ENCODE measurements around the gene TANC1. TPM values are rescaled to one million over a fixed set of nuclear protein-coding genes. Genes with fewer than 3 reads are reported as not detected.

TANC1 gene
- total RNA-seq, 4 donors from 2014 or later = 34.5 to 125 (median 47.0) TPM

DNA sequence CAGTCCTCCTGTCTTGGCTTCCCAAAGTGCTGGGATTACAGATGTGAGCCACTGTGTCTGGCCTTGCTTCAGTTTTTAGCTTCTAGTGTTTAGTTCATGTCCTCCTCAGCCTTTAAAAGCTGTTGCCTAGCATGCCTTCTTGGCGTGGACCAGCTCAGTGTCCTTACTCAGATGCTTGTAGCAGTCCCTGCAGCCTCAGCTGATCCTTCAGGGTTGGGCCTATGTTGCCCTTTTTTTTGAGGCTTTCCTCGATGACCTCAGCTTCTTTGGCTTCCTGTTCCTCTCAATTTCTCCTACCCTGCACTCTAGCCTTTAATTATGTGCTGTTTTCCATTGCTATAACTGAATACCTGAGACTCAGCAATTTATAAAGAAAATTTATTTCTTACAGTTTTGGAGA lies 57.7 kb downstream of the TANC1 start:
- intact Hi-C loops (cut with DNase I; ENCODE audit: low total_unique reads) (no loop called here), in situ Hi-C loops (cut with MboI; ENCODE audit: low pct_ligation_motif_present in 1 of 4, low pct_unique_long_range_greater_than_20kb in 1 of 4, low sequenced_read_pairs in 3 of 4) (no loop called here)
- no peak for TF ChIP-seq POLR2AphosphoS5 (IDR thresholded peaks at IDR 0.05)
- no peak for DNase-seq
- Histone ChIP-seq H3K36me3 (no peaks in the 10 kb centered on the region), H3K4me3 (no peak overlapping the region), H3K9me3 (no peaks in the 10 kb centered on the region), H3K4me1 (peaks cover 4 to 17% (median 10%) of the 10 kb centered on the region in 4 donors), H3K27me3 (no peaks in the 10 kb centered on the region), H3K27ac (no peak overlapping the region)
- 27 to 54% methylated on average over 2 of the region's 2 CpGs for WGBS, 2 donors (ENCODE audit: low coverage in 1 of 2)

DNA sequence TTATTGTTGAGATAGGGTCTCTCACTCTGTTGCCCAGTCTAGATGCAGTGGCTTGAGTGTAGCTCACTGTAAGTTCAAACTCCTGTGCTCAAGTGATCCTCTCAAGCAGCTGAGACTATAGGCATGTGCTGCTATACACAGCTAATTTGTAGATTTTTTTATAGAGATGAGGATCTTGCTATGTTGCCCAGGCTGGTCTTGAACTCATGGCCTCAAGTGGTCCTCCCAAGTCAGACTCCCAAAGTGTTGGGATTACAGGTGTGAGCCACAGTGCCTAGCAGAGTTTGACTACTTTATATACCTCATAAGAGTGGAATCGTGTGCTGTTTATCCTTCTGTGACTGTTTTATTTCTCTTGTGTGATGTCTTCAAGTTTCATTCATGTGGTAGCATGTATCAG lies 60.3 kb downstream of the TANC1 start:
- DNase-seq = no peak
- Histone ChIP-seq H3K27me3 (no peaks in the 10 kb centered on the region), H3K27ac (no peak overlapping the region), H3K36me3 (no peaks in the 10 kb centered on the region), H3K9me3 (no peaks in the 10 kb centered on the region), H3K4me1 (peaks cover 4 to 32% (median 13%) of the 10 kb centered on the region in 4 donors), H3K4me3 (no peak overlapping the region)
- WGBS, 2 donors (ENCODE audit: low coverage in 1 of 2) = 78 to 100% methylated on average over 1 of the region's 1 CpG
- TF ChIP-seq POLR2A (IDR thresholded peaks at IDR 0.05) (no peak), EP300 (IDR thresholded peaks at IDR 0.05; ENCODE audit: low read depth) (no peak), POLR2AphosphoS5 (IDR thresholded peaks at IDR 0.05) (no peak)
- TF ChIP-seq, protein P1, sequence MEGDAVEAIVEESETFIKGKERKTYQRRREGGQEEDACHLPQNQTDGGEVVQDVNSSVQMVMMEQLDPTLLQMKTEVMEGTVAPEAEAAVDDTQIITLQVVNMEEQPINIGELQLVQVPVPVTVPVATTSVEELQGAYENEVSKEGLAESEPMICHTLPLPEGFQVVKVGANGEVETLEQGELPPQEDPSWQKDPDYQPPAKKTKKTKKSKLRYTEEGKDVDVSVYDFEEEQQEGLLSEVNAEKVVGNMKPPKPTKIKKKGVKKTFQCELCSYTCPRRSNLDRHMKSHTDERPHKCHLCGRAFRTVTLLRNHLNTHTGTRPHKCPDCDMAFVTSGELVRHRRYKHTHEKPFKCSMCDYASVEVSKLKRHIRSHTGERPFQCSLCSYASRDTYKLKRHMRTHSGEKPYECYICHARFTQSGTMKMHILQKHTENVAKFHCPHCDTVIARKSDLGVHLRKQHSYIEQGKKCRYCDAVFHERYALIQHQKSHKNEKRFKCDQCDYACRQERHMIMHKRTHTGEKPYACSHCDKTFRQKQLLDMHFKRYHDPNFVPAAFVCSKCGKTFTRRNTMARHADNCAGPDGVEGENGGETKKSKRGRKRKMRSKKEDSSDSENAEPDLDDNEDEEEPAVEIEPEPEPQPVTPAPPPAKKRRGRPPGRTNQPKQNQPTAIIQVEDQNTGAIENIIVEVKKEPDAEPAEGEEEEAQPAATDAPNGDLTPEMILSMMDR (IDR thresholded peaks at IDR 0.05) = no peak
- intact Hi-C loops (cut with DNase I; ENCODE audit: low total_unique reads) = no loop called here
- in situ Hi-C loops (cut with MboI; ENCODE audit: low pct_ligation_motif_present in 1 of 4, low pct_unique_long_range_greater_than_20kb in 1 of 4, low sequenced_read_pairs in 3 of 4) = no loop called here

GRCh38 chr2:159029936-159030335 lies 61.5 kb downstream of the TANC1 start:
- in situ Hi-C loops (cut with MboI; ENCODE audit: low pct_ligation_motif_present in 1 of 4, low pct_unique_long_range_greater_than_20kb in 1 of 4, low sequenced_read_pairs in 3 of 4) (loop anchor here in 1 of 4 donors (10.0 kb wide), 1 partner anchor 95 kb away; no protein-coding TSS in a partner anchor), intact Hi-C loops (cut with DNase I; ENCODE audit: low total_unique reads) (no loop called here)
- peak overlapping the region in 2 of 4 donors; percentile 8 to 50 for H3K27ac ChIP-seq

DNA sequence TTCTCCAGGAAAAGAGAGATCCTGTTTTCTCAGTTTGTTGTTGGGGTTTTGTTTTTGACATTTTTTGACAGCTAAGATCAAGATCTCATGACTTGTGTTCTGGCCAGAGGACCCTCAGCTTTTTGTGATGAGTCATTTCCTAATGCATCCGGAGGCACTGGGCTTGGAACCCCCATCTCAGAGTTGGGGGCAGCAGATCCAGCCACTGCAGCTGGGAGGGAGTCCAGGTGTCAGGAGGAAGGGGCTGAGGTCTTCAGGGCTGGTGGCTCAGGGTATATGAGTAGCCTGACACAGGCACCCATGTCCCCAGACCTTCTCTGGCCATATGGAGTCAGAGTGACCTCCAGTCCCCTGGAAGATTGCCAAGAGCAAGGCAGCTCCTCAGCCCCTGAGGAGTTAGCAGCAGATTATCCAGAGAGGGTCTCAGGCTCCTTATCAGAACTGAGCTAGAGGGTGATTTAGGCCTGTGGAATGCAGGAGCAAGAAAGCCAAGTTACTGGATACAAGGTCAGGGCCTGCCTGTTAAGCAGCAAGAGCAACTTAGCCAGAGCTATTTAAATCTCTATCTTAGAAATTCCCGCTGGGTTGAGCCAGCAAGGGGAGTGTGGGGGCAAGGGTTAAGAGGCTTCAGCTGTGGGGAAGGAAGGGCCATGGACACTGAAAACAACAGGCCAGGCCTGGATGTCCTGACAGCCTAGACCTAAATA lies 62.4 kb downstream of the TANC1 start:
- in situ Hi-C loops (cut with MboI; ENCODE audit: low pct_ligation_motif_present in 1 of 4, low pct_unique_long_range_greater_than_20kb in 1 of 4, low sequenced_read_pairs in 3 of 4) (loop anchor here in 1 of 4 donors (10.0 kb wide), 1 partner anchor 94 kb away; no protein-coding TSS in a partner anchor), intact Hi-C loops (cut with DNase I; ENCODE audit: low total_unique reads) (no loop called here)
- H3K4me1 ChIP-seq = peaks cover 4 to 36% (median 17%) of the 10 kb centered on the region in 4 donors
- H3K4me3 ChIP-seq = no peak overlapping the region
- 46% methylated on average over 2 of the region's 2 CpGs; no CpG with 5 or more reads in 1 of the 2 donors for WGBS, 2 donors (ENCODE audit: low coverage in 1 of 2)
- TF ChIP-seq POLR2AphosphoS5 (IDR thresholded peaks at IDR 0.05) = no peak
- no peak for TF ChIP-seq EP300 (IDR thresholded peaks at IDR 0.05; ENCODE audit: low read depth)
- peak; percentile 45 for DNase-seq
- no peaks in the 10 kb centered on the region for H3K27me3 ChIP-seq
- H3K27ac ChIP-seq = peak overlapping the region; percentile 48 to 59 (median 52)
- H3K9me3 ChIP-seq = no peaks in the 10 kb centered on the region
- H3K36me3 ChIP-seq = no peaks in the 10 kb centered on the region

More at GRCh38 chr2:159029936-159030335, 61.5 kb downstream of the TANC1 start:
- 64 to 81% methylated on average over 2 of the region's 2 CpGs for WGBS, 2 donors (ENCODE audit: low coverage in 1 of 2)
- no peaks in the 10 kb centered on the region for H3K27me3 ChIP-seq
- no peaks in the 10 kb centered on the region for H3K9me3 ChIP-seq
- H3K36me3 ChIP-seq = no peaks in the 10 kb centered on the region
- DNase-seq = no peak
- TF ChIP-seq, protein P1 (IDR thresholded peaks at IDR 0.05) = no peak
- TF ChIP-seq POLR2AphosphoS5 (IDR thresholded peaks at IDR 0.05) (no peak), EP300 (IDR thresholded peaks at IDR 0.05; ENCODE audit: low read depth) (no peak), POLR2A (IDR thresholded peaks at IDR 0.05) (no peak)
- no peak overlapping the region for H3K4me3 ChIP-seq
- peaks cover 4 to 30% (median 13%) of the 10 kb centered on the region in 4 donors for H3K4me1 ChIP-seq

- Histone ChIP-seq H3K4me1 (peaks cover 4 to 36% (median 19%) of the 10 kb centered on the region in 4 donors), H3K27ac (no peak overlapping the region), H3K4me3 (no peak overlapping the region), H3K9me3 (no peaks in the 10 kb centered on the region), H3K27me3 (no peaks in the 10 kb centered on the region), H3K36me3 (no peaks in the 10 kb centered on the region)
- WGBS, 2 donors (ENCODE audit: low coverage in 1 of 2) = 56 to 58% methylated on average over 2 to 3 of the region's 3 CpGs
- in situ Hi-C loops (cut with MboI; ENCODE audit: low pct_ligation_motif_present in 1 of 4, low pct_unique_long_range_greater_than_20kb in 1 of 4, low sequenced_read_pairs in 3 of 4) (loop anchor here in 1 of 4 donors (10.0 kb wide), 1 partner anchor 93 kb away; no protein-coding TSS in a partner anchor), intact Hi-C loops (cut with DNase I; ENCODE audit: low total_unique reads) (no loop called here)
- TF ChIP-seq EP300 (IDR thresholded peaks at IDR 0.05; ENCODE audit: low read depth) (no peak), POLR2A (IDR thresholded peaks at IDR 0.05) (no peak), POLR2AphosphoS5 (IDR thresholded peaks at IDR 0.05) (no peak)
- TF ChIP-seq, protein P1 (IDR thresholded peaks at IDR 0.05) = no peak
- DNase-seq = no peak
These were observed 63.7 kb downstream of the TANC1 start for GRCh38 chr2:159032146-159032545.

All from transverse colon (tissue), 4 donors.